EH (cell line): ENCODE results near the gene ADGRB2.
A peak's percentile ranks its signal among the peaks of the same experiment; 100 is the strongest.
"Not testable (repeated sequence)": the region's sequence is repeated elsewhere in the genome, so short reads cannot be mapped to it uniquely, and the experiment has no call there.

ENCODE experiments used
- DNase-seq: peaks from one replicate; pipeline ENCODE4 v3.0.0-alpha.2; 2015; ENCODE audit warnings: low read depth

Gene ADGRB2

DNA sequence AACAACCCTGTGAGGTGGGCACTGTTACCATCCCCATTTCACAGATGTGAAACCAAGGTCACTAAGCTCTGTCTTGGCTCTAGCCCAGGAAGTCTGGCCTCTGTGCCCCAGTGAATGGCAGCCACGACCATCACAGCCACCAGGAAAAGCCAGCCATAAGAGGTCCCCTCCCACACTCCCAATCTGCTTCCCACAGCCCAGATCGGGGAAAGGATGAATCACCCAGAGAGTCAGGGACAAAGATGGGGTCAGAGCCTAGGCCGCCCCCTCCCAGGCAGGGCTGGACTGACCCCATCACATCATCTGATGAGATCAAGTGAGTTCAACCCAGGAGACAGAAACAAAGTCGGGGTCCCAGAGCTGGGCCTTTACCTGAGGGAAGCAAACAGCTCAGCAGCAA is 37.4 kb downstream of the ADGRB2 start:
- DNase-seq: no peak

DNA sequence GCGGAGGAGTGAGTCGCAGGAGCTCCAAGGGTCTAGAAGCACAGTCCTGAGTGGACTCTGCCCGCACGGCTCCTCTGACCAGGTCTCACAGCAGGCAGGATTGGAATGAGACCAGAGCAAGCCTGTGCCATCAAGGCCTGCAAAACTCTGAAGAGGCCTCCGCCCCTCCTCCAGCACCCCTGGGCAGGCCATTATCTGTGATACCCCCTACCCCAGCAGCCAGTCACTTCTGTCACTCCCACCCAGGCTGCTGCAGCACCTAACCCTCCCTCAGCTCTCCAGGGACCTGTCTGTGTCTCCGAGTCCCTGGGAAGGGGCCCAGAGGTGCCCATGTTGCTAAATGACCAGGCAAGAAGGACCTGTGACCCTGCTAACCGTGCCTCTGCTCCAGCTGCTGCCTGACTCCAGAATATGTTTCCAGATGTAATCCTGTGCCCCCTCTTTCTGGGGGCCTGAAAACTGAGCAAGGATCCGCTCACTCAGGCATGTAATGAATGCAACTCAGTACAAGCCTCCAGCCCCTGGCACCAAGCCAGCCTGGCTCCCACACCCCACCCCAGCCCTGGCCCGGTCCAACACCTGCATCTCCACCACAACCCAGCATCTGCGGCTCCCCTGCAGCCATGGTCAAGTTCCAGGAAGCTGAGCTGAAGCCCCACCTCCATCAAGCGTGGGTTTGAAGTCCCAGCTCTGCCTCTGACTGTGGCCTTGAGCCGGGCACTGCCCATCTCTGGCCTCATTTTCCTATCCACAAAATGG is 38.2 kb downstream of the ADGRB2 start:
- no peak for DNase-seq

DNA sequence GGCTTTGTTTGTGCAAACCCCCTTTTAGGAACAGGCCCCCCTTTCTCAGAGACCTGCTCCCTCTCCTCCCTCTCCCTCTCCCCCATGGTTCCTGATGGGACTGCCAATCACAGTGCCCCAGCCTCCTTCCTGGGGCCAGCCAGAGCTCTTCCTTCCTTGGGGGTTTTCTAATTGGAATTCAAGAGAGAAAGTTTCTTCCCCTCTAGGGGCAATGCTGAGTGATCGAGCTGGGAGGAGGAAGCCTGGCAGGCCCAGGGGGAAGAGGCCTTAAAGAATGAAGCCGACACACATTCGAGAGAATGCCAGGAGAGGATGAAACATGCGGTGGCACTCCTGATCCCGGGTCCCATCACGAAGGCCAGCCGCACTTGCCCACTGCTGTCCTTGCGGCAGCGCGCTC is 39.0 kb downstream of the ADGRB2 start:
- DNase-seq: no peak

DNA sequence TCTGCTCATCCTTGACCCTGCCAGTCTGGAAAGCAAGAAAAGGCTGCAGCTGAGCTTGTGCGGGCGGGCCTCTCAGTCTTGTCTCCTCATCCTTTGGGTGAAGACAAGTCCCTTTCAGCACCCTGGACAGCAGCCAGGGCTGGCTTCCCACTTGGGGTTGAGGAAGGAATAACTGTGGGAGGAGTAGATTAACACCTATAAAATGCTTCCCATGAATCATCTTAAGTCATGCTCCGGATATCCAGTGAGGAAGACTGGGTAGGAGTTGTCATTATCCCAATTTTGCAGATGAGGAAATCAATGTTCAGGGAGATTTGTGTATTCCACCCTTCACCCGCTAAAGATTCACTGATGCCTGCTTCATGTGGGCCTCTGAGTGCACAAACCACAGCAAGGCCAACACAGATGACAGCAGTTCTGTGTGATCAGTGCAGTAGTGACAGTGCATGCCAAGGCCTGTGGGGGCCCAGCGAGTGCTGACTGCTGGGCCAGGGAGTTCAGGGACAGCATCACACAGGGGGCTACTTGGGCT is 40.2 kb downstream of the ADGRB2 start:
- peak; percentile 84 for DNase-seq

DNA sequence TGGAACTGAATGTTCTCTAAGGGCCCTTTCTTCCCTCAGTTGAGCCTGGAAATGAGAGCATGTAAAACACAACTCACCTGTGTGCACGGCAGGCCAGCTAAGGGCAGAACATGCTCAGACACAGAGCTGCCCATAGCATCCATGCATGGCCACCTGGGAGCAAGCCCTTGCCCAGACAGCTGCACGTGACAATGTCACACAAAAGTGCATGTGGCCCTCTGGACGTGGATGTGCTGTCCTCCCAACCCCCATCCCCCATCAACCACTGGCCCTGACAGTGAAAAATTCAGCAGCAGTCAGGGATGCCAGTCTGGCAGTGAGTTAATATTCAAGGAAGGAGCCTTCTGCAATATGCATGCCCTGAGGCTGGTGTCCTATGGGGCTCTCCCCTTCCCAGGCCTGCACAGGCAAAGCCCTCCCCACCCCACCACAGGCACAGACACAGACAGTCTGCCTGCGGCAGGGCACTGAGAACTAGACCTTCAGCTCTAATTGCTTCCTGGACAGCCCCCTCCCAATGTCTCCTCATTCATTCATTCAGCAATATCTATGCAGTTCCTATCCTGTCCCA is 45.7 kb downstream of the ADGRB2 start:
- no peak for DNase-seq

DNA sequence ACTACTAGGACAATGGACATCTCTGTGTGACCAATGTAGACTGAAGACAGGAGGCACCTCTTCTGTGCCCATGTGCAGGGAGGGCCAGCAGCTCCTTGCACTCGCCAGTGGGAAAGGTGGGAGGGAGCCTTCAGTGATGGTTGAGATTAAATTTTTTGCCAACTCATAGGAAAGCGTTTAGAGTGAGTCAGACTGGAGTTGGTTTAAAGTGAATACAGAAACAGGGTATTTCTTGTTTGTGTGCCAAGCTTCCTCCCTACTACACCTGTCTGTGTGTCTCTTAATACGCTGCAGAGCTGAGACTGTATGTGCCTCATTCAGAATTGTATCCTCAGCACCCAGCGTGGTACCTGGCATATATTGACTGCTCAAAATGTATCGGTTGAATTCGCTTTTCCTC is 46.8 kb downstream of the ADGRB2 start:
- DNase-seq: peak; percentile 38

DNA sequence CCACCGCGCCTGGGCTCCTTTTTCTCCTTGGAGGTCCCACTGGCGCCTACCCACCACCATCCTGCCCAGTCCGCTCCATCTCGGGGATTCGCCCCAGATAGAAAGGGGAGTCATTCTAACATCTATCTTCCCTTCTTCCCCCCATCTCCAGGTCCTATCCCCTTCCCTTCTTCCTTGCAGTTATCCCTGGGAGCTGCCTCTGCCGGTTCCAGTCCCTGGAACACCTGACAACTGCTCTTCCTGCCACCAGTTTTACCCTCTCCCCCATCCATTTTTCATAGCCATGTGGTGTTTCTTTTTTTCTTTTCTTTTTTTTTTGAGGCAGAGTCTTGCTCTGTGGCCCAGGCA is 48.3 kb downstream of the ADGRB2 start:
- DNase-seq: no peak

DNA sequence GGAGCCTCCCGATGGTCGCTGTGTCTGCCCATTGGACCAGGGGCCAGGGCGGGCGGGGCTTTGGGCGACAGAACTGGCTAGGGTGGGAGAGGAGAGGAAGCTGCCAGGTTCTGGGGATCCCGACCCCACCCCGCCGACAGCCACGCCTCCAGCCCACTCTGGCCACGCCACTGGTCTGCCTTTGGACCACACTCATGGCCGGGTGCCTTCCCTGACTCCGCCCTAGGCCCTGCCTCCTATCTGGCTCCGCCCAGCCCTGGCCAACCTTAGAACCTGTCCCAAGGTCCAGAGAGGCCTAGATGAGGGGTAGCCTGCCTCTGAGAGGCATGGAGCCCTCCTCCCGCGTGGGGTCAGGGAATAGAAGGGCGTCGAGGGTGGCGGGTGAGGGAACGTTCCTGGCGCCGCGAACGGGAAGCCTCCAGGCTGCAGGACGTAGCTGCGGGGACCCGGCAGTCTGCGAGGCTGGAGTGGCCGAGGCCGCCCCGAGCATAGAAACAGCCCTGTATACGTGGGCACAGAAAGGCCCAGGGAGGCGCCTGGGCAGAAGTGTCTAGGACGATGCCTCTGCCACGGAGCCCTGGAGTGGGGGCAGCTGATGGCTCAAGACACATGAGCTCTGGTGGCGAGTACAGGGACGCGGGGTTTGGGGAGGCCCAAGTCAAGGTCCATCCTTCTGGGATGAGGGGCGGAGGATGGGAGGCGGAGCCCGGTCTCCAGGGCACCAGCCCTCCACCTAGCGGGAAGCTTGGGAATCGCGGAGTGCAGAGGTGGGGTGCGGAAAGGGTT is 48.9 kb downstream of the ADGRB2 start:
- DNase-seq: peak; percentile 96

DNA sequence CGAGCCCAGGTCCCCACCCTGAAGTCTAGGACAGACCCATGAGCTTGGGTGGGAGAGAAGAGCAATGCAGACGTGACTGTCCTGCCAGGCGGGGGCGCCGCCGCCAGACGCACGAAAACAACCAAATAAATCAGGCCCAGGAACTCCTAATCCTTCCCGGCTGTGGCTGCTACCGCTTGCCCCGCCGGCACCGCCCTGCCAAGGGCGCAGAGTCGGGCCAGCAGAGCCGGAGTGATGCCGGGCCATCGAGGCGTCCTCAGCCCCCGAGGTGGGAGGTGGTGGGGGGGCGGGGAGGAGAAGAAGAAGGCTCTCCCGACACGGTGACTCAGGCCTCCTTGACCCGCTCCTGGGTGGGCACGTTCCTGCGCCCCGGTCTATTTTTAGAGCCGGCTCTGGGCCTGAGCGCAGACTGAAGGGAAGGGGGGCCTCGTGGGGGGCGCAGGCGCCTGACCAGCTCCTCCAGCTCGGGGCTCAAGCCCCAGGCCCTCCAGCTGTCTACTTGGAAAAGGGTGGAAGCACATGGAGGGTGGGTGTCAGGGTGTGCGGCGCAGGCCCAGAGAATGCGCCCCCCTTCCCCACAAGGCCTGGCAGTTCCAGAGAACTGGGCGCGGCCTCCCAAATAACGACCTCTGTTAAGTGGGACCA is 49.6 kb downstream of the ADGRB2 start:
- DNase-seq: peak; percentile 91

DNA sequence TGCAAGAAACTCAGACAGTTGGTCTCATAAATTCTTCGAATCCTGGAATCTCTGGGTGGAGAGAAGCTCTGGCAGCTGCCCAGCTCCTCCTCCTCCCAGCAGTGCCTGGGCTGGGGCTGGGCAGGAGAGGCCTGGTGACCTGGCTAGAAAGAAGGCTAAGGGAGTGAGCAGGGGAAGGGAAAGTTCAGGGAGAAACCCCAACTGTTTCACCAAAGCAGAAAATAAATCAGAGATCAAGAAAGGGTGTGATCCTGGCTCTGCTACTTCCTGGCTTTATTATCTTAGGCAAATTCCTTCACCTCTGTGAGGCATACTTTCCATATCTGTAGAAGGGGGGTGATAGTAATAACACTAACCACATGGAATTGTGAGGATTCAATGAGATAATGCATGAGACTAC is 51.5 kb downstream of the ADGRB2 start:
- DNase-seq: peak; percentile 99

DNA sequence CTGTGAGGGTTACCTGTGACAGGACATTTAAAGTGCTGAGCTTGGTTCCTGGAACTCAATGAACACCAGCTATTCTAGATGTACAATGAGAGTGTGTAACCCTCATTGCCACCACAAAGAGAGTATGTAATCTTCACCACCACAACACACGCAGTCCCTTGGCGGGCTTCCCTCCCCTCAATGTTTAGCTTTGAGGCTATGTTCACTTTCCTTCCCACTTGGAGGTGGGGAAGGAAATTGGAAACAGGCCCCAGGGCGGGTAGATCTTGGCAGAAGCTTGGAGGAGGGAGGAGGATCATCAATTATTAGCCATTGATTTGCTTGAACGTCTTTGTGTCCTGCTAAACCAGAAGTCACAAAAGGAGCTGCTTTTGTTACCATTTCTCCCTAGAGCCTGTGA is 52.1 kb downstream of the ADGRB2 start:
- peak; percentile 83 for DNase-seq

DNA sequence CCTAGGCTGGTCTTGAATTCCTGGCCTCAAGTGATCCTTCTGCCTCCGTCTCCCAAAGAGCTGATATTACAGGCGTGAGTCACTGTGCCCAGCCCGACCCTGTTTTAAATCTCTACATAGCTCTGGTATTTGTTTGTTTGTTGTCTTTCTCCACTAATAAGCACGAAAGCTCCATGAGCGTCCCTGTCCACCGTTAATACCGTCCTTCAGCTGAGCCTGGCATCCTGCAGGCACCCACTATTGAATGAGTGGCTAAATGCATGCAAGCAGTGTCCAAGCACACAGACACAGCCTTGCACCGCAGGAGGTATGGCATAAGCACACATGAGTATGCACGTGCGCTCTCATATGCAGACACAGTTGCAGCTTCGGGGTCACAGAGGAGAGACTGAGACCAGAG is 55.8 kb downstream of the ADGRB2 start:
- DNase-seq: peak; percentile 69

DNA sequence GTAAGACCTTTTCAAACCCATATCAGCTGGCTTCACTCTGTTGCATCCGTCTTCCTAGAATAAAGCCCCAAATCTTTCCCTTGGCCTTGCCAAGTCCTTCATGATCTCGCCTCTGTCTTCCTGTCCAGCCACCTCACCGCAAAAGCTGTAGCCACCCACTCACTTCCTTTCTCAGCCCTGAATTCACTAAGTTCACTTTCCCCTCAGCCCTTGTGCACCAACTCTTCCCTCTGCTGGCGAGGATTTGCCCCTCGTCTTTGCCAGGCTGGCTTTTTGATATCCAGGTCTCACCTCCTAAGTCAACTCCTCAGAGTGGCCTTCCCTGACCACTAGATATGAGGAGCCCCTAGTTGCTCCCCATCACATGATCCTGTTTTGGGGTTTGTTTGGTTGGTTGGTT is 56.4 kb downstream of the ADGRB2 start:
- DNase-seq: peak; percentile 80

DNA sequence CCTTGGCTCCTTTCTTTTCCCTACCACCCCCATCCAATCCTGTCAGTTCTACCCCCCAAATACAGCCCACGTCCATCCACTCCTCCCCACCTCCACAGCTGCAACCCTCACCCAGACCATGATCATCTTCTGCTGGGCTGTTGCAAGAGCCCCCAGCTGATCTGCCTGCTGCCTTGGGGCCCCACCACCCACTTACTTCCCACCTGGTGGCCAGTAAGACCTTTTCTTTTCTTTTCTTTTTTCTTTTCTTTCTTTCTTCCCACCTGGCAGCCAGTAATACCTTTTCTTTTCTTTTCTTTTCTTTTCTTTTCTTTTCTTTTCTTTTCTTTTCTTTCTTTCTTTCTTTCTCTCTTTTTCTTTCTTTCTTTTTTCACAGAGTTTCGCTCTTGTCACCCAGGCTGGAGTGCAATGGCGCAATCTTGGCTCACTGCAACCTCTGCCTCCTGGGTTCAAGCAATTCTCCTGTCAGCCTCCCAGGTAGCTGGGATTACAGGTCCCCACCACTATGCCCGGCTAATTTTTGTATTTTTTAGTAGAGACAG is 57.0 kb downstream of the ADGRB2 start:
- DNase-seq: not testable (repeated sequence)

DNA sequence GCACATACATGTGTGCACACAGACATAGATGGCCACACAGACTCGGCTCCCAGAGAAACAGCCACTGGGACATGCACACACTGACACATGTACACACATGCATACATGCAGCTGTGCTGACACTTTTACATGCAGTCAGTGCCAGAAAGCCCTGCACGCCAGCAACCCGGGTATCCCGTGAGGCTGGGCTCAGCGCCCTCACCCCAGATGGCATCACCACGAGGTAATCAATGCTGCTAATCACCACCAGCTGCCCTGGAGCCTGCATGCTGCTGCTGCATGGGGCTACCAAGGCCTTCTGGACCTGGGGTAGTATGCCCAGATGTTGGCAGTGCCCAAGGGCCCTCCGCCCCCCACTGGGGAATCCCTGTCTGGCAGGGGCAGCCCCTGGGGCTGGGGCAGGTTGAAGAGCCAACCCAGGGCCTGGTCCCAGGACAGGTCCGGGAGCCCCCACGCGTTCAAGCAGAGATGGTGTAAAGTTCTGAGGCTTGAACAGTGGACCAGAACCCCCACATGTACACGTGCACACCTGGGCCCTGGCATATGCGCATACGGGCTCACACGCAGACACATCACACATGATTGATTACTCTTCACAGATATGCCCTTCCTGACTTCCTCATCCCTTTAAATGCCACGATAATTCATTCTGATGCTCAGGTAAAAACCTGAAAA is 57.6 kb downstream of the ADGRB2 start:
- no peak for DNase-seq

DNA sequence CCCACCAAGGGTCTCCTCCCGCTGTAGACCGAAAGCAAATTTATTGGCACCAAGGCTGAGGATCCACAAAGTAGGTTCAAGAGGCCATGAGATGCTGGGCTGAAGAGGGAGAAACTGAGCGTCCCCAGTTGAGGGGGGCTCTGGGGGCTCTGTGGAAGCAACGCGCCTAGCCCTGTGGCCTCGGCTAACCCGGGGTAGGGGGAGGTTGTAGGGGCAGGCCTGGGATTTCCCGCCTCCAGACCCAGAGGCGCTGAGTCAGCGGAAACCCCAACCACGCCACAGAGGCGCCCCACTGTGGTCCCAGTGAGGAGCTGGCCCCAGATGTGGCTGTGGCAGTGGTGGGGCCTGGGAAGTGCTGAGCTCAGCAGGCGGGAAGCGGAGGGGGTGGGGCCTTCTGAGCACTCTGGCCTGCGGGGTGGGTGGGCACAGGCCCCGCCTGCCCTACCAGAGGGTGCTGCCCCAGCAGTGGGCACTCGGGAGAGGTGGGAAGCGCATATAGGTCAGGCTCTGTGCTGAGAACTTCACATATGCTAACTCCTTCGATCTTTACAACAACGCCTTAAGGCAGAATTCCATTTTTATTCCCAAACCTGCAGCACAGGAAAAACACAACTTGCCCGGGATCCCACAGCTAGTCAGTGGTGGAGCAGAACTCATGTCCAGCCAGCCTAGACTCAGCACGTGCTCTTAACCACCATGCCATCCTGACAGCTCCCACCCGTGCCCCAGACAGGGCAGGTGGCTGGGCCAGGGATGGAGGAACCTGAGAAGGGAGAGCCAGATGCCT is 58.9 kb downstream of the ADGRB2 start:
- peak; percentile 75 for DNase-seq

DNA sequence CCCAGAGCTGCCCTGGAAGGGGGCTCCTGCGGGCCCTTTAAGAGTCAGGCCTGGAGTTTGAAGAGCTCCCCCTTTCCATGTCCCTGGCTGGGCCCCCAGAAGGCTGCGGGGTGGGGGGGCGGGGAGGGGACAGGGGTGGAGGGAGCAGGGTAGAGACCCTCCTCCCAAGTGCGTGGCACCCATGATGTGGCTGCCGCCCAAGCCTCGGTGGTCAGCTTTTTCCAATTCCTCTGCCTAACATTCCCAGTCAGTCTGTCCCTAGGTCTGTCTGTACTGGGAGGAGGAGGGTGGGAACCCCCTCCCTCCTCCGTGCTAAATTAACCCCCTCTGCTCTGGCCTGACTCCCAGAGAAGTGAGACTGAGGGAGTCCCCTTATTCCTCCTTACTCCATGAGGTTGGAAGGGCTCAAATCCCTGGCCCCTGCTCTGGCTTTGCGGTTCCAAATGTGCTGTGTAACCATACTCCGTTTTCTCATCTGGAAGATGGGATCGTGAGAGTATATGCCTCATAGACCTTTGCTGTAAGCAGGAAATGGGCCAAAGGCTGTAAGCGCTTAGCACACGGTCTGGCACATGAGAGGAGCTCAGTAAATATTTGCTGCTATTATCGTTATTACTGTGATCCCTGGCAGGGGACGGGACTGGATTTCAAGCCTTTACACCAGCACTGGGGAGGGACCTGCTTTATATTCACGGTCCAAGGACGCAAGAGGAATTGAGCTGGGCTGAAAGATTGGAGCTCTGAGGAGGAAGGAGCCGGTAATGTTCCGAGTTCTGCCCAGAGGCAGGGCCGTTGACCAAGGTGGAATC is 59.7 kb downstream of the ADGRB2 start:
- peak; percentile 80 for DNase-seq

DNA sequence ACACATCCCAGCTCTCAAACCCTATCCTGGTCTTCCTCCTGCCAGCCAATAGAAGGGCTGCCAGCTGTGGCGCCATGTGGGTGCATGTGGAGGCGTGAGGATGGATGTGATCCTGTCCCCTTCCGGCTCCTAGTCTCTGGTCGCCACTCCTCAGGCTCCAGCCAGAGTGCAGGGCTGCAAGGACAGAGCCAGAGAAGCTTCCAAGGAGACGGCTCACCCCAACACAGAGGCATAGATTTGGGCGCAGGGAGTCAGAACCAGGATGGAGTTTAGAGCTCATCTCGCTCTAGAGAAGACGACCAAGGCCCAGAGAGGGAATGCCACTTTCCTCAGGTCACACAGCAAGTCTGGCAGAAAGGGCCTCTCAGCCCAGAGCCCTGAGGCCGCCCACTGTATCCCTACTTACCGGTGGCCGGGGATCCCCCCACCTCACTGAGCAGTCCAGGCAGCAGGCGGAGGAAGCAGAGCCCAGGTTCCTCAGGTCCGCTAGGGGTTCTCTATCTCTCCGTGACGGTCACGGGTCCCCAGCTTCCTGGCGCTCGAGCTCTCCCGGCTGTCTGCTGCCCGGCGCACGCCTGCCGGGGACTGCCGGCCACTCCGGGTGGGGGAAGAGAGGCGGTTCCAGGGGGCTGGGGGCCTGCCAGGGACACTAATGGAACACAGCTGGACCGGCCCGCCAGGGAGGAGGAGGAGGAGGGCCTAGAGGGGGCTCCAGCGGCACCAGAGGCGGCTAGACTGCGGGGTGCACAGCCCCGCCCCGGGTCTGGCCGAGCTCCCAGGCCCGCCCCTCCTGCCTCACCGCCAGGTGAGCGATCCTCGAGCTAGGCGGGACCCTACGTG is 60.5 kb downstream of the ADGRB2 start, which contains the start of gene COL16A1:
COL16A1 (minus strand) TSS at position 587 of the 840 bp plus-strand sequence. CDS start 1,824 bp downstream, outside the sequence.
- DNase-seq: peak; percentile 84
